GM21619 (cell line): Measurements from ENCODE around the gene RHOG.

Experiments used
- ATAC-seq: cut with Tn5 transposase; IDR thresholded peaks from one replicate; pipeline ENCODE4 v1.9.1; 2021; ENCODE audit not compliant: unreplicated experiment

Gene RHOG

GRCh38 chr11:3781423-3781822 lies 59.3 kb downstream of the RHOG start:
- ATAC-seq: no peak
